GM19023 (cell line): ENCODE data around the gene IFT27.

ENCODE experiments used
- ATAC-seq: cut with Tn5 transposase; IDR thresholded peaks from one replicate; pipeline ENCODE4 v1.9.1; 2021; ENCODE audit warnings: mild to moderate bottlenecking, moderate library complexity; ENCODE audit not compliant: unreplicated experiment

Gene IFT27

GRCh38 chr22:36727927-36728488 is 47.9 kb downstream of the IFT27 start:
- no peak for ATAC-seq

- no peak for ATAC-seq
Observed at GRCh38 chr22:36727110-36727509, 48.8 kb downstream of the IFT27 start.

GRCh38 chr22:36726007-36726380 is 49.9 kb downstream of the IFT27 start:
- ATAC-seq = no peak

GRCh38 chr22:36725366-36726006 is 50.4 kb downstream of the IFT27 start:
- no peak for ATAC-seq

- no peak for ATAC-seq
Observed at GRCh38 chr22:36724836-36725235, 51.1 kb downstream of the IFT27 start.

GRCh38 chr22:36722055-36722454 is 53.9 kb downstream of the IFT27 start:
- no peak for ATAC-seq

GRCh38 chr22:36715647-36716046 is 60.3 kb downstream of the IFT27 start:
- no peak for ATAC-seq

GRCh38 chr22:36714110-36714509 is 61.8 kb downstream of the IFT27 start:
- no peak for ATAC-seq

GRCh38 chr22:36713436-36713835 is 62.5 kb downstream of the IFT27 start:
- no peak for ATAC-seq
